Adipose tissue (tissue), 3 donors: ENCODE measurements around the gene QRFP. TPM values are rescaled to one million over a fixed set of nuclear protein-coding genes. Genes with fewer than 3 reads are reported as not detected.
"Not testable (repeated sequence)": the region's sequence is repeated elsewhere in the genome, so short reads cannot be mapped to it uniquely, and the experiment has no call there.

Experiments used
- H3K27ac ChIP-seq: one replicate; pipeline ENCODE4 v1.5.1; 2013; ENCODE audit warnings: low read depth, low read length
- WGBS, 3 donors: extraction: QIAGEN DNeasy Blood & Tissue Kit; methylation state at CpG; one replicate each; pipeline ENCODE4 v1.1.7; 2013; 5-methylcytosine and 5-hydroxymethylcytosine counted together
- polyA plus RNA-seq, 3 donors: library from polyadenylated mRNA; stranded (reverse); fragments of 200-250 nt; gene quantifications; one replicate each; pipeline ENCODE4 v1.2.3, GENCODE V29; 2013
- donor health status: healthy with polysubstance abuse.
- donor health status: Bipolar disorder and iron deficiency.
- donor health status: healthy.

The QRFP gene
- polyA plus RNA-seq, 3 donors: 0.03 to 0.12 TPM; not detected in 1

GRCh38 chr9:130921989-130922892, 25.6 kb upstream of the QRFP start:
- WGBS, 3 donors: 74 to 80% (median 78%) methylated on average over 31 of the region's 31 CpGs
- no peak overlapping the region for H3K27ac ChIP-seq

- H3K27ac ChIP-seq: no peak overlapping the region
- WGBS, 3 donors: 35 to 59% (median 58%) methylated on average over 29 of the region's 29 CpGs
These were observed 24.8 kb upstream of the QRFP start for GRCh38 chr9:130921300-130921988.

- H3K27ac ChIP-seq: no peak overlapping the region
- WGBS, 3 donors: 61 to 73% (median 69%) methylated on average over 14 of the region's 14 CpGs
These were observed 24.2 kb upstream of the QRFP start for GRCh38 chr9:130920762-130921299.

GRCh38 chr9:130920233-130920632, 23.6 kb upstream of the QRFP start:
- 94 to 95% (median 94%) methylated on average over 8 of the region's 8 CpGs for WGBS, 3 donors
- H3K27ac ChIP-seq: no peak overlapping the region

- 68 to 75% (median 74%) methylated on average over 13 to 14 of the region's 14 CpGs for WGBS, 3 donors
- H3K27ac ChIP-seq: no peak overlapping the region
These were observed 23.0 kb upstream of the QRFP start for GRCh38 chr9:130919559-130920145.

- WGBS, 3 donors: 71 to 80% (median 80%) methylated on average over 31 to 33 of the region's 33 CpGs
- no peak overlapping the region for H3K27ac ChIP-seq
These were observed 22.4 kb upstream of the QRFP start for GRCh38 chr9:130918826-130919558.

- WGBS, 3 donors: 58 to 73% (median 69%) methylated on average over 9 of the region's 9 CpGs
- no peak overlapping the region for H3K27ac ChIP-seq
These were observed 21.7 kb upstream of the QRFP start for GRCh38 chr9:130918101-130918825.

GRCh38 chr9:130917168-130917960, 20.8 kb upstream of the QRFP start:
- H3K27ac ChIP-seq: no peak overlapping the region
- 67 to 78% (median 76%) methylated on average over 28 to 34 of the region's 34 CpGs for WGBS, 3 donors

GRCh38 chr9:130915096-130915447, 18.5 kb upstream of the QRFP start:
- 87% methylated on average over 8 of the region's 8 CpGs for WGBS, 3 donors
- no peak overlapping the region for H3K27ac ChIP-seq

- no peak overlapping the region for H3K27ac ChIP-seq
- 71 to 75% (median 74%) methylated on average over 19 to 24 of the region's 24 CpGs for WGBS, 3 donors
These were observed 17.9 kb upstream of the QRFP start for GRCh38 chr9:130914417-130915095.

- no peak overlapping the region for H3K27ac ChIP-seq
- WGBS, 3 donors: 56 to 65% (median 58%) methylated on average over 23 of the region's 23 CpGs
These were observed 17.2 kb upstream of the QRFP start for GRCh38 chr9:130913599-130914416.

GRCh38 chr9:130912932-130913598, 16.5 kb upstream of the QRFP start:
- H3K27ac ChIP-seq: no peak overlapping the region
- 52 to 63% (median 52%) methylated on average over 38 of the region's 38 CpGs for WGBS, 3 donors

- 81 to 92% (median 87%) methylated on average over 21 to 26 of the region's 26 CpGs for whole genome bisulfite sequencing, 3 donors
- H3K27ac ChIP-seq: no peak overlapping the region
These were observed 14.8 kb upstream of the QRFP start for GRCh38 chr9:130911254-130912049.

- H3K27ac ChIP-seq: not testable (repeated sequence)
- WGBS, 3 donors: 35 to 47% (median 43%) methylated on average over 1 of the region's 1 CpG
These were observed 14.1 kb upstream of the QRFP start for GRCh38 chr9:130910670-130911069.

- not testable (repeated sequence) for H3K27ac ChIP-seq
- WGBS, 3 donors: 91 to 95% (median 94%) methylated on average over 19 to 27 of the region's 27 CpGs
These were observed 13.4 kb upstream of the QRFP start for GRCh38 chr9:130910041-130910440.
